Measurements from ENCODE around the gene PEPD. TPM values are rescaled to one million over a fixed set of nuclear protein-coding genes. Genes with fewer than 3 reads are reported as not detected.

PEPD gene
- total RNA-seq, 1 experiment from 2014 or later: 90.9 TPM

GRCh38 chr19:33440682-33441081 is 80.9 kb downstream of the PEPD start:
- DNase-seq (ENCODE audit: low read depth): no peak

- no peak for DNase-seq (ENCODE audit: low read depth)
These were observed 81.3 kb downstream of the PEPD start for GRCh38 chr19:33440241-33440640.

DNA sequence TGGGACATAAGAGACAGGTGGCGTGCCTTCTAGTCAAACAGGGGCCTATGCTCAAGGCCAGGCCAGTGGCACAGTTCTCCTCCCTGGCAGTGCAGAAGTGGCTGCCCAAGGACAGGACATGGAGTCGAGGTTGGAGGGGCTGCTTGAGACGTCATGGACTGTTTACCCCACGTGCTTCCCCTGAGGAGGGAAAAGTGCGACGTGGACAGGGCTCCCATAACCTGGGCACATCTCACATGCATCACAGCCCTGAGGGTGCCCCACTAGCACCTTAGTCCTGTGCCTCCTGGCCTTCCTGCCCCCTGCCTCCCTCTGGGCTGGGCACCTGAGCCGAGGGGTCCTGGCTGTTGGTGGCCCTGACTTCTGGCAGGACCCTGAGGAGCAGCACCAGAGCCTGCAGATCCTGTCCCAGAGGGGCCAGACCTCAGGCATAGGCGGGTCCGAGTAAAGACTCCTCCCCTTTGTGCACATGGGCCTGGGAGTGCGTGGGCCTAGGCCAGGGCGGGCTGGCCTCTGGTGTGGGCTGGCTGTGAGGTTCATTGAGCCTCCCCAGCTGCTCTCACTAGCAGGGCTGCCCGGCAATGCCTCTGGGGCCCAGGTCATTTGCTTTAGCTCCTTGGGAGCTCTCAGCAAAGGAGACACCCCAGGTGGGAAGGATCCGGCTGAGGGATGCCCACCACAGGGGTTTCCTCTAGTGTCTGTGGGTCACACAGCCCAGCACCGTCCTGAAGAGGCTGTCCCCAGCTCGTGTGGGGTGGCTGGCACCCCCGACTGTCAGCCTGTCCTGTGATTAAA is 82.4 kb downstream of the PEPD start:
- no peak for DNase-seq (ENCODE audit: low read depth)

- DNase-seq (ENCODE audit: low read depth): no peak
These were observed 83.5 kb downstream of the PEPD start for GRCh38 chr19:33437821-33438671.

GRCh38 chr19:33437393-33437820 is 84.2 kb downstream of the PEPD start:
- DNase-seq (ENCODE audit: low read depth): no peak

DNA sequence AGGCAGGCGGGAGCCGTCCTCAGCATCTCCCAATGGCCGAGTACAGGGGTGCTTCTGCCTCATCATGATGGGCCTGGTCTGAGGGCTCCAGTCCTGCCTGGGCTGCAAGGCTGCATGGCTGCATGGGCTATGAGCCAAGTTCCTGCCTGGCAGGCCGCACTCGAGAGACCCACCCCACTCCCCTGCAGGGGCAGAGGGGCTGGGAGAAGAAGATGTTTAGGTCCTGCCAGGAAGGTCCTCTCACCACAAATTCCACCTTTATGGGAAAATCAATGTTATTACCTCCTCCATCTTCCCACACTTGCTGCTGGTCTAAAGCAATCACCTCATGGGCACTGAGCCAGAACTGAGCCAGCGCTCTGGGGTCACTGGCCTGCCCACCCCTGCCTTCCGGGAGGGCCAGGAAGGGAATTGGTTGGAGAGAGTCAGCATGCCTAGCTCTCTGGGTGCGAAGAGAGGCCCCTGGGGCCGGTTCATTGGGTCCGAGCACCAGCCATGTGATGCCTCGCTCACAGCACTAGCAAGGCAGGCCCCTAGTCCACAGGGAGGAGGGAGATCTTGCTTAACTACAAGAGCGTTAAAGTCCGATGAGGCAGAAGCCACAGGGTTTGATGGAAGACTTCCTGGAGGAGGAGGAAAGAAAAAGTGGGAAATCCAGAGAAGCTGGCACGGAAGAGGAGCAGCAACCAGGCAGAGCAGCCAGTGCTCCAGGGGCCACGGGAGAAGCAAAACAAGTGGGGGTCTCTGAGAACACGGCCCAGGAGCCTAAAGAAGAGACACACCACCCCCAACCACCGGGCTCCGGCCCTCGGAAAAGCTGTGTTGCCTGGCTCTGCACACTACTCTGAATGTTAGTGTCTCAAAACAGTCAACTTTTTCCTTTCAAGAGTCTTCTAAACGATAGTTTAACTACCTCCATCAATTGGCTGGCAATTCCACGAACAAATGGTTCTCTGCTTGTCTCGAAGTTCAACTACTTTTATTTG is 84.9 kb downstream of the PEPD start:
- DNase-seq (ENCODE audit: low read depth): no peak

GRCh38 chr19:33435706-33436359 is 85.8 kb downstream of the PEPD start:
- no peak for DNase-seq (ENCODE audit: low read depth)

- peak; percentile 38 for DNase-seq (ENCODE audit: low read depth)
These were observed 86.5 kb downstream of the PEPD start for GRCh38 chr19:33434886-33435705.

- DNase-seq (ENCODE audit: low read depth): no peak
These were observed 87.3 kb downstream of the PEPD start for GRCh38 chr19:33434069-33434885.

DNA sequence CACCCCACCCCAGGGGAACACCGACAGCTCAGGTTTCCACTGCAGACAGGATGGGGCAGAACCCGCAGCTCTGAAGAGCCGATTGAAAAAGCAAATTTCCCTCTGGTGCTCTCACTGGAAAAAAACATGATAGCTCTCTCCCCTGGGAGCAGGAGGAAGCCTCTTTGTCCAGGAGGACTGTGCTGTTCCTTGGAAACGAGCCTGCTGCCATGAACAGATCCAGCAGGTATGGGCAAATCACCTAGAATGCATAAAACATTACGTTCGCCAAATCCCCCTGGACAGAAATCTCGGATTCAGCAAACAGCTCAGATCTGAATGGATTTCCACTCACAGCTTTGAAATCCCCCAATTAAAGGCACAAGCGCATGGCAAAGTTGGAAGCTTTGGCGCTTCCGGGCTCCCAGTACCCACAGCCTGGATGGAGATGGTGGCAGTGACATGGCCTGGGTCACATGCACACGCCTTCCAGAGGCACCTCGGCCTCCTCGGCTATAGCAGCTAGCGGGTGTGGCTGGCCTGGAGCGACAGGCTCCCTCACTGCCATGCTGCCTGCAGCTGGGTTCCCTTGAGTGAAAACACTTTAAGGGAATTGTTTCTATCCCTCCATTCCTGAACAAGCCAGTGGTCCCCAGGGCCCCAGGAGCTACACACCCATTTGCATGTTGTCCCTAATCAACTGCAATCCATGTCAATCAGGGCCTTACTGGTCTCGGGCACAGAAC is 89.0 kb downstream of the PEPD start:
- no peak for DNase-seq (ENCODE audit: low read depth)

DNA sequence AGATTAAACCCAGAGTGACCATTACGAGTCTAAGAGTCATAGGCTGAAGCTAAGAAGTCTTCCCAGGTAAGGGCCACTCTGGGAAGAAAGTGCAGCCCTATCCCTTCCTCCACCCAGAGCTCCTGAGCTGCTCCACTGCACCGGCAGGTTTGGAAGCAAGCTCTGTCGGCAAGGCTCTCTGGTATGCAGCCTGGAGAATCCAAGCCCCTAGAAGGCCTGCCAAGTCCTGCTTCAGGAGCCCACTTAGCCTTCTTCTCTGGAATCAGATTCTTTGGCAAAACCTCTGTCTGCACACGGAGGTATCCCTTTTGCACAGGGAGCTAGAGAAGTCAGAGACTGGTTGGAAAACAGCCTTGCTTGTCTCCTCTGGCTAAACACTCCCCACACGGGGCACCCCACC is 89.6 kb downstream of the PEPD start:
- no peak for DNase-seq (ENCODE audit: low read depth)

DNA sequence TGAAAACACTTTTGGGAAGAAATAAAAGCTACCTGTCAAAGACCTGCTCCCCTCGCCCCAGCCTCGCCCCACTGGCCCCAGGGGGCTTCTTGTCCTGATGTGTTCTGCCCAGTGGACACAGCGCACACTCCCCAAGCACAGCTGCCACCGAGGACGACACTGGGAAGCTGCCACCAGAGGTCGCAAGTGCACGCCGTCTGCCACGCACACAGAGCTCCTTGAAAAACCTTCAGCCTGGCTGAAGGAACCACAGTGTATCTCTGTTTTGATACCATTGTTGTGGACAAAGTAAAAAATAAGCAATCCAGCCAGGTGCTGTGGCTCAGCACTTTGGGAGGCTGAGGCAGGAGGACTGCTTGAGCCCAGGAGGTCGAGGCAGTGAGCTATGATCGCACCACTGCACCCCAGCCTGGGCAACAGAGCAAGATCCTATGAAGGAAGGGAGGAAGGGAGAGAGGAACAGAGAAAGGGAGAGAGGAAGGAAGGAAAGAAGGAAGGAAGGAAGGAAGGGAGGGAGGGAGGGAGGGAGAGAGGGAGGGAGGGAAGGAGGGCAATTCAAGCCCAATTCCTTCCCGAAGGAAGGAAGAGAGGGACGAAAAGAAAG is 90.8 kb downstream of the PEPD start:
- DNase-seq (ENCODE audit: low read depth): peak; percentile 60

- DNase-seq (ENCODE audit: low read depth): no peak
These were observed 91.5 kb downstream of the PEPD start for GRCh38 chr19:33429891-33430673.

- no peak for DNase-seq (ENCODE audit: low read depth)
These were observed 92.9 kb downstream of the PEPD start for GRCh38 chr19:33428627-33429125.

DNA sequence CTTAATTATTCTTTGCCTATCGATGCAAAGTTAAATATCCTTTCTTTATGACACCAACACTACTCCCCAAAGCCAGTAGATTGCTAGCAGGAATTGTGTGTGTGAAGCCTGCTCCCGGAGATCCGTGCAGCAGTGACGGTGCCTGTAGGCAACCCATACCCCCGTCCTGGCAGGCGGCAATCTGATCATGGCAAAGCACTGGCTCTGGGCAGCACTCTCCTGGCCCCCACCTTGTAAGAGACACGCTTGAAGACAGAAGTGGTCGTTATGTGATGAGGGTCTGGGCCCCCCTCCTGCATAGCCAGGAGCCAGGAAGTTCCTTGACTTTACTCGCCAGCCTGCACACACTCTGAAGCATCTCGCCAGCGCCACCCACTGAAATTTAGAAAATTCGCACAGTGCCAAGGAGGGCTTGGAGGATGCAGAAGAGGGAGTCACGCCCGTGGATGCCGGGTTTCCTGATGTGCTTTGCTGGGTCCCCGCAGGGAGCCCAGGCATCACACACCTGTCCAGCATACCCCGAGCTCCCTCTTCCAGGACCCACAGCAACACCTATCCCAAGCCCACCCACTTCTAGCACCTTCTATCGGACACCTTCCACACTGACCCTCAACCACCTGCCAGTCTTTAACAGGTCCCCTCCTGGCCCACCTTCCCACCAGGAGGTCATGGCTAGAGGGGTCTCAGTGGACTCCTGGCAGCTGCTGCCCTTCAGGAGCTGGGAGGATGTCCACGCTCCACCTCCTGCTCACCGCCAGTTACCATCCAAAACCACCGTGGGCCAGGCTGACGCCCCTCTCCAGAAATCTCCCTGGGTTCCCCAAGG is 93.6 kb downstream of the PEPD start:
- DNase-seq (ENCODE audit: low read depth): no peak

All from HT1080 (cell line).